ENCODE data around the gene CRAMP1. TPM values are rescaled to one million over a fixed set of nuclear protein-coding genes. Genes with fewer than 3 reads are reported as not detected.
A peak's percentile ranks its signal among the peaks of the same experiment; 100 is the strongest.

Gene CRAMP1
- total RNA-seq, 2 donors from 2014 or later = 12.0 to 20.6 TPM

DNA sequence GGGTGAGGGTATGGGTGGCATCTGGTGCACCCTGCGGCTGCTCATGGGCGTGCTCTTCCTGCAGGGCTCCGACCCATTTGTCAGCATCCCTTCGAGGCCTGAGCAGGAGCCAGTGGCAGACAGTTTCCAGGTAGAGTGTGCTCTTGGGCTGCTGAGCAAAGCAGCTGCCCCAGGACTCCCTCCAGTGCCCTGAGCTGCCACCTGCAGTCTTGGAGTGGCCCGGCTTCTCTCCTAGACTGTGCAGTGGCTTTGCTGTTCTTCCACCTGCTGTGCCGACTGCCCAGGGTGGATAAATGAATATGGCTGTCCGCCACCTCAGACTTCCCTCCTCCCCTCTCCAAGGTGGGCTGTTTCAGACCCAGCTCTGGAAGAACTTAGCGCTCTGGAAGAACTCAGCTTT, 55.1 kb downstream of the CRAMP1 start:
- no peak overlapping the region for H3K4me3 Mint-ChIP-seq
- peaks cover 82% of the 10 kb centered on the region for H3K36me3 Mint-ChIP-seq (ENCODE audit: low read depth)
- H3K27ac Mint-ChIP-seq = no peak overlapping the region
- no peaks in the 10 kb centered on the region for H3K27me3 Mint-ChIP-seq
- ATAC-seq (replicated peaks) = no peak
- H3K4me1 Mint-ChIP-seq = no peaks in the 10 kb centered on the region
- H3K9me3 Mint-ChIP-seq = no peaks in the 10 kb centered on the region

- no peaks in the 10 kb centered on the region for H3K27me3 Mint-ChIP-seq
- no peak overlapping the region for H3K27ac Mint-ChIP-seq
- no peaks in the 10 kb centered on the region for H3K4me1 Mint-ChIP-seq
- no peak for ATAC-seq (replicated peaks)
- no peaks in the 10 kb centered on the region for H3K9me3 Mint-ChIP-seq
- no peak overlapping the region for H3K4me3 Mint-ChIP-seq
- peaks cover 82% of the 10 kb centered on the region for H3K36me3 Mint-ChIP-seq (ENCODE audit: low read depth)
Observed at GRCh38 chr16:1667916-1668315, 55.8 kb downstream of the CRAMP1 start.

GRCh38 chr16:1668612-1669319, 56.6 kb downstream of the CRAMP1 start:
- no peaks in the 10 kb centered on the region for H3K9me3 Mint-ChIP-seq
- H3K4me3 Mint-ChIP-seq = no peak overlapping the region
- no peak for ATAC-seq (replicated peaks)
- no peaks in the 10 kb centered on the region for H3K4me1 Mint-ChIP-seq
- H3K27me3 Mint-ChIP-seq = no peaks in the 10 kb centered on the region
- H3K36me3 Mint-ChIP-seq (ENCODE audit: low read depth) = peaks cover 82% of the 10 kb centered on the region
- H3K27ac Mint-ChIP-seq = no peak overlapping the region

- H3K27ac Mint-ChIP-seq = no peak overlapping the region
- H3K9me3 Mint-ChIP-seq = no peaks in the 10 kb centered on the region
- no peaks in the 10 kb centered on the region for H3K27me3 Mint-ChIP-seq
- no peak for ATAC-seq (replicated peaks)
- H3K36me3 Mint-ChIP-seq (ENCODE audit: low read depth) = peaks cover 75% of the 10 kb centered on the region
- no peak overlapping the region for H3K4me3 Mint-ChIP-seq
- H3K4me1 Mint-ChIP-seq = no peaks in the 10 kb centered on the region
Observed at GRCh38 chr16:1669698-1670097, 57.5 kb downstream of the CRAMP1 start.

DNA sequence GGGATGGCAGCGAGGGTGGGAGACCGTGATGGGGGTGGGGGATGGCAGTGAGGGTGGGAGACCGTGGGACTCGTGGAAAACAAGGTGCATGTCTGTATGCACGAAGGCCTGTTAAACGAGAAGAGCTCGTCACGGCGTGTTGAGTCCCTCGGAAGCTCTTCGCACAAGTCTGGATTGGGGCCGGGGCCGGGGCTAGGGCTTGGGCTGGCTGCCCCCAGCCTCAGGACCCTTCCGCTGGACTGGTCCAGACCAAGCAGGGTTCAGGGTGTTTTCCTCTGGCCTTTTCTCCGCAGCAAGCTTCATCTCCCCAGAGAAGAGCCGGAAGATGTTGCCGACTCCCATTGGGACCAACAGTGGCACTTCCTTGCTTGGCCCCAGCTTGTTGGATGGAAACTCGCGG, 58.2 kb downstream of the CRAMP1 start:
- Mint-ChIP-seq H3K4me3 (no peak overlapping the region), H3K4me1 (no peaks in the 10 kb centered on the region), H3K9me3 (no peaks in the 10 kb centered on the region), H3K36me3 (ENCODE audit: low read depth) (peaks cover 75% of the 10 kb centered on the region), H3K27ac (no peak overlapping the region), H3K27me3 (no peaks in the 10 kb centered on the region)
- no peak for ATAC-seq (replicated peaks)

DNA sequence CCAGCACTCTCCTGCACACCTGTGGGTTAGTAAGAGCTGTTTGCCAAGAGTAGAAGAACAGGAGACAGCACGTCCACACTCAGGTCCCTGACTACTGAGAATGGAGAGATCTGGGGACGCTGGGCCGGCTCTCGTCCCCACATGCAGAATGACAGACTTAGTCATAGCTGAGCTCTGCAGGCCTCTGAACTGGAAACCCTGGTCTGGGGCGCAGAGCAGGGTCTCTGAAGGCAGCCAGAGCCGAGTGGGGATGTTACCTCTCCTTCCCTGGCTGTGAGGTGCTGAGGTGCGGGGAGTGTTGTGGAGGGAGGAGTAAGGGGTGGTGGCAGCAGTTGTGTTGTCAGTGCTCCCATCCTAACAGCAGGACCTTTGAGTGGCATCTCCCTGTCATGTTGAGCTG, 58.7 kb downstream of the CRAMP1 start:
- Mint-ChIP-seq H3K4me1 (no peaks in the 10 kb centered on the region), H3K27ac (no peak overlapping the region), H3K9me3 (no peaks in the 10 kb centered on the region), H3K4me3 (no peak overlapping the region), H3K27me3 (no peaks in the 10 kb centered on the region), H3K36me3 (ENCODE audit: low read depth) (peaks cover 75% of the 10 kb centered on the region)
- ATAC-seq (replicated peaks) = no peak

GRCh38 chr16:1673424-1674151, 61.4 kb downstream of the CRAMP1 start:
- peaks cover 62% of the 10 kb centered on the region for H3K36me3 Mint-ChIP-seq (ENCODE audit: low read depth)
- no peaks in the 10 kb centered on the region for H3K9me3 Mint-ChIP-seq
- H3K27me3 Mint-ChIP-seq = no peaks in the 10 kb centered on the region
- no peak for ATAC-seq (replicated peaks)
- no peak overlapping the region for H3K4me3 Mint-ChIP-seq
- H3K4me1 Mint-ChIP-seq = peaks cover under 1% of the 10 kb centered on the region
- H3K27ac Mint-ChIP-seq = no peak overlapping the region

GRCh38 chr16:1674306-1674705, 62.1 kb downstream of the CRAMP1 start:
- H3K9me3 Mint-ChIP-seq = no peaks in the 10 kb centered on the region
- H3K27me3 Mint-ChIP-seq = no peaks in the 10 kb centered on the region
- H3K4me3 Mint-ChIP-seq = no peak overlapping the region
- peaks cover 7% of the 10 kb centered on the region for H3K4me1 Mint-ChIP-seq
- ATAC-seq (replicated peaks) = no peak
- H3K36me3 Mint-ChIP-seq (ENCODE audit: low read depth) = peaks cover 61% of the 10 kb centered on the region
- no peak overlapping the region for H3K27ac Mint-ChIP-seq

- no peak for ATAC-seq (replicated peaks)
- Mint-ChIP-seq H3K4me1 (peaks cover 7% of the 10 kb centered on the region), H3K4me3 (no peak overlapping the region), H3K27me3 (no peaks in the 10 kb centered on the region), H3K27ac (no peak overlapping the region), H3K36me3 (ENCODE audit: low read depth) (peaks cover 54% of the 10 kb centered on the region), H3K9me3 (no peaks in the 10 kb centered on the region)
Observed at GRCh38 chr16:1674751-1675664, 62.8 kb downstream of the CRAMP1 start.

GRCh38 chr16:1676661-1677060, 64.5 kb downstream of the CRAMP1 start:
- no peak for ATAC-seq (replicated peaks)
- H3K4me3 Mint-ChIP-seq = peak overlapping the region; percentile 55
- H3K36me3 Mint-ChIP-seq (ENCODE audit: low read depth) = peaks cover 47% of the 10 kb centered on the region
- peaks cover 14% of the 10 kb centered on the region for H3K4me1 Mint-ChIP-seq
- no peaks in the 10 kb centered on the region for H3K27me3 Mint-ChIP-seq
- no peaks in the 10 kb centered on the region for H3K9me3 Mint-ChIP-seq
- no peak overlapping the region for H3K27ac Mint-ChIP-seq

DNA sequence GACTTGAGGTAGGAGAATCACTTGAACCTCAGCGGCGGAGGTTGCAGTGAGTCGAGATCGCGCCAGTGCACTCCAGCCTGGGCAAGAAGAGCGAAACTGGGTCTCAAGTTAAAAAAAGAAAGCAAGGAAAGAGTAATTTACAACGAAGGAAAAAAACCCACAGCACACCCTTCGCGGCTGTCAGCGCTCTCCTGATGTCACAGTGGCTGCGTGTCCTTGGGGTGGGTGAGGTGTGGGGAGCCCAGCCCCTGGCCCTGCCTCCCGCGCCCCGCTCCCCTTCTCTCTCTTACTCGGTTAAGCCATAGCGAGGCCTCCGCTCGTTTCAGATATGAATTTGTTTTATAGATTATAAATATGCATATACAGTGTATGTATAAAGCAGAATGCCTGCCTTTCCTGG, 65.2 kb downstream of the CRAMP1 start:
- Mint-ChIP-seq H3K27ac (no peak overlapping the region), H3K36me3 (ENCODE audit: low read depth) (peaks cover 46% of the 10 kb centered on the region), H3K9me3 (no peaks in the 10 kb centered on the region), H3K27me3 (no peaks in the 10 kb centered on the region), H3K4me3 (peak overlapping the region; percentile 55), H3K4me1 (peaks cover 16% of the 10 kb centered on the region)
- no peak for ATAC-seq (replicated peaks)

DNA sequence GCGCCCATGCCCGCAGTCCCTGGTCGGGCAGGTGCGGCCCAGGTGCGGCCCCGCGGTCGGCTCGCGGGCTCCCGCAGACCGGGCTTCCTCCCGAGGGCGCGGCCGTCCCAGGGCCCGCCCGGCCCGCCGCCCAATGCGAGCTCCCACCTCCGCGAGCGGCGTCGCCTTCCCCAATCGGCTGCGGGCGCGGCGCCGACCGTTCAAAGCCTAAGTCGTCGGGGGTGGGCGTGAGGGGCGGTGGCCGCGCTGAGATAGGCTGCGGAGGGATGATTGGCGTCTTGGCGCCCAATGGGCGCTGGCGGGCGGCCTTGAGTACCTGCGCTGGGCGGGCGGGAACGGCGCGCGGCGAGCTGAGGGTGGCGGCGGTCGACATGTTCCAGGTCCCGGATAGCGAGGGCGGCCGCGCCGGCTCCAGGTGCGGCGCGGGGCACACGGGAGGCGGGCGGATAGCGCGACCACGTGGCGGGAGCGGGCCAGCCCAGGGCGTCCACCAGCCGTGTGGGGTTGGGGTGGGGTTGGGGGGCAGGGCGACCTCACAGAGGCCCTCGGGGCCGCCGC, 65.9 kb downstream of the CRAMP1 start, which contains the start of gene JPT2:
TSS of gene JPT2 (plus strand) at position 338 of the 558 bp plus-strand sequence. CDS start at position 372, 34 bp downstream.
- Mint-ChIP-seq H3K27ac (peak within 1 kb of the TSS; percentile 91), H3K4me3 (peak within 1 kb of the TSS; percentile 94), H3K36me3 (ENCODE audit: low read depth) (peaks cover 39% of the 10 kb centered on the region), H3K27me3 (no peaks in the 10 kb centered on the region), H3K9me3 (no peaks in the 10 kb centered on the region), H3K4me1 (peaks cover 16% of the 10 kb centered on the region)
- ATAC-seq (replicated peaks) = peak; percentile 99

- H3K4me3 Mint-ChIP-seq = peak overlapping the region; percentile 94
- peak; percentile 0 for ATAC-seq (replicated peaks)
- H3K4me1 Mint-ChIP-seq = peaks cover 16% of the 10 kb centered on the region
- H3K27ac Mint-ChIP-seq = peak overlapping the region; percentile 91
- no peaks in the 10 kb centered on the region for H3K27me3 Mint-ChIP-seq
- peaks cover 38% of the 10 kb centered on the region for H3K36me3 Mint-ChIP-seq (ENCODE audit: low read depth)
- no peaks in the 10 kb centered on the region for H3K9me3 Mint-ChIP-seq
Observed at GRCh38 chr16:1678500-1679098, 66.4 kb downstream of the CRAMP1 start.

- Mint-ChIP-seq H3K4me1 (peaks cover 16% of the 10 kb centered on the region), H3K36me3 (ENCODE audit: low read depth) (peaks cover 45% of the 10 kb centered on the region), H3K27me3 (no peaks in the 10 kb centered on the region), H3K4me3 (peak overlapping the region; percentile 94), H3K27ac (no peak overlapping the region), H3K9me3 (no peaks in the 10 kb centered on the region)
- ATAC-seq (replicated peaks) = no peak
Observed at GRCh38 chr16:1680361-1680760, 68.2 kb downstream of the CRAMP1 start.
